ENCODE measurements around the gene MARCO.

DNA sequence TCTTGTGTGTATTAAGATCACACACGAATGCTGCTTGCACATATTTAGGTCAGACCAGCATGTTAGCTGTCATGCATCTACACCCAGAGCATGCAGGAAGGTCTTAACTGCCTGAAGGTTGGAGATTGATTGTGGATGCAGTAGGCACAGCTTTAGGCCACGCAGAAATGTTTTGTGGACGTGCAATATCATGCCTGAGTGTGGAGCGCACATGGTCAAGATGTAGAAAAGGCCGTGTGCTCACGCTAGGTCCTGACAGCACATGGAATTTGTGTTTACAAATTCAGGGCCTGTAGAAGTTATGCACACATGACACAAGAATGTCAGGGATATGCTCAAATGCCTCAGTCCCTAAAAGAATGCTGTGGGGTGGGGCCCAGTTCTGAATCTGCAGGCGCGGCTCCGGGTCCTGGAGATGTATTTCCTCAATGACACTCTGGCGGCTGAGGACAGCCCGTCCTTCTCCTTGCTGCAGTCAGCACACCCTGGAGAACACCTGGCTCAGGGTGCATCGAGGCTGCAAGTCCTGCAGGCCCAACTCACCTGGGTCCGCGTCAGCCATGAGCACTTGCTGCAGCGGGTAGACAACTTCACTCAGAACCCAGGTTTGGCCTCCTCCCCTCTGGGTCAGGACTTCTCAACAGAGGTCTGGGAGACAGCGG lies 27.9 kb downstream of the MARCO start:
- TF ChIP-seq CTCF (conservative IDR thresholded peaks at IDR 0.05) = no peak
- no peak for TF ChIP-seq EZH2 (IDR thresholded peaks at IDR 0.05; ENCODE audit: low read depth)

Measured in PC-9 (cell line).